ENCODE results near the gene CDH11. TPM values are rescaled to one million over a fixed set of nuclear protein-coding genes. Genes with fewer than 3 reads are reported as not detected.

Gene CDH11, protein sequence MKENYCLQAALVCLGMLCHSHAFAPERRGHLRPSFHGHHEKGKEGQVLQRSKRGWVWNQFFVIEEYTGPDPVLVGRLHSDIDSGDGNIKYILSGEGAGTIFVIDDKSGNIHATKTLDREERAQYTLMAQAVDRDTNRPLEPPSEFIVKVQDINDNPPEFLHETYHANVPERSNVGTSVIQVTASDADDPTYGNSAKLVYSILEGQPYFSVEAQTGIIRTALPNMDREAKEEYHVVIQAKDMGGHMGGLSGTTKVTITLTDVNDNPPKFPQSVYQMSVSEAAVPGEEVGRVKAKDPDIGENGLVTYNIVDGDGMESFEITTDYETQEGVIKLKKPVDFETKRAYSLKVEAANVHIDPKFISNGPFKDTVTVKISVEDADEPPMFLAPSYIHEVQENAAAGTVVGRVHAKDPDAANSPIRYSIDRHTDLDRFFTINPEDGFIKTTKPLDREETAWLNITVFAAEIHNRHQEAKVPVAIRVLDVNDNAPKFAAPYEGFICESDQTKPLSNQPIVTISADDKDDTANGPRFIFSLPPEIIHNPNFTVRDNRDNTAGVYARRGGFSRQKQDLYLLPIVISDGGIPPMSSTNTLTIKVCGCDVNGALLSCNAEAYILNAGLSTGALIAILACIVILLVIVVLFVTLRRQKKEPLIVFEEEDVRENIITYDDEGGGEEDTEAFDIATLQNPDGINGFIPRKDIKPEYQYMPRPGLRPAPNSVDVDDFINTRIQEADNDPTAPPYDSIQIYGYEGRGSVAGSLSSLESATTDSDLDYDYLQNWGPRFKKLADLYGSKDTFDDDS
- total RNA-seq = 91.9 and 246 TPM in 2 replicates

GRCh38 chr16:65121870-65122723, at the start of gene CDH11:
Gene CDH11 (minus strand): TSS chr16:65122063. CDS start chr16:65004869, 117,194 bp downstream.

All from endothelial cell of coronary artery (primary cell).